Activated naive CD4-positive, alpha-beta T cell treated with anti-CD3 and anti-CD28 coated beads for 36 hours (primary cell): ENCODE results near the gene LRRC23. TPM values are rescaled to one million over a fixed set of nuclear protein-coding genes. Genes with fewer than 3 reads are reported as not detected.

Source experiments
- CTCF ChIA-PET: fragments of 350-600 bp; sonication (Branson Sonifier 250); formaldehyde crosslinking; loops from one replicate; lab custom pipeline; 2021; ENCODE audit warnings: antibody characterized with exemption; lab: Charles Lee
- DNase-seq: peaks from one replicate; pipeline ENCODE4 v3.0.0-alpha.2; 2020
- H3K27ac Mint-ChIP-seq: one replicate; pipeline ENCODE4 v1.8.0; 2021; ENCODE audit warnings: mild to moderate bottlenecking, mixed read lengths
- H3K27me3 Mint-ChIP-seq: one replicate; pipeline ENCODE4 v1.8.0; 2021; ENCODE audit warnings: low read depth, mixed read lengths
- H3K36me3 Mint-ChIP-seq: one replicate; pipeline ENCODE4 v1.8.0; 2021; ENCODE audit warnings: low read depth, mixed read lengths
- H3K4me1 Mint-ChIP-seq: one replicate; pipeline ENCODE4 v1.8.0; 2021; ENCODE audit warnings: low read depth, mixed read lengths
- H3K4me3 Mint-ChIP-seq: one replicate; pipeline ENCODE4 v1.8.0; 2021; ENCODE audit warnings: mild to moderate bottlenecking, moderate library complexity, mixed read lengths
- H3K9me3 Mint-ChIP-seq: one replicate; pipeline ENCODE4 v1.8.0; 2021; ENCODE audit warnings: mixed read lengths
- intact Hi-C: fragments of 100-400 bp; cut with micrococcal nuclease; formaldehyde crosslinking; loops from one replicate; pipeline ENCODE4 v1.15.1; 2023
- total RNA-seq, 2 experiments: library from RNA; stranded (reverse); gene quantifications; one replicate each; pipeline ENCODE4 v1.2.3, GENCODE V29; 2021

The LRRC23 gene
- total RNA-seq, 2 experiments from 2014 or later = 6.3 to 6.4 TPM

DNA sequence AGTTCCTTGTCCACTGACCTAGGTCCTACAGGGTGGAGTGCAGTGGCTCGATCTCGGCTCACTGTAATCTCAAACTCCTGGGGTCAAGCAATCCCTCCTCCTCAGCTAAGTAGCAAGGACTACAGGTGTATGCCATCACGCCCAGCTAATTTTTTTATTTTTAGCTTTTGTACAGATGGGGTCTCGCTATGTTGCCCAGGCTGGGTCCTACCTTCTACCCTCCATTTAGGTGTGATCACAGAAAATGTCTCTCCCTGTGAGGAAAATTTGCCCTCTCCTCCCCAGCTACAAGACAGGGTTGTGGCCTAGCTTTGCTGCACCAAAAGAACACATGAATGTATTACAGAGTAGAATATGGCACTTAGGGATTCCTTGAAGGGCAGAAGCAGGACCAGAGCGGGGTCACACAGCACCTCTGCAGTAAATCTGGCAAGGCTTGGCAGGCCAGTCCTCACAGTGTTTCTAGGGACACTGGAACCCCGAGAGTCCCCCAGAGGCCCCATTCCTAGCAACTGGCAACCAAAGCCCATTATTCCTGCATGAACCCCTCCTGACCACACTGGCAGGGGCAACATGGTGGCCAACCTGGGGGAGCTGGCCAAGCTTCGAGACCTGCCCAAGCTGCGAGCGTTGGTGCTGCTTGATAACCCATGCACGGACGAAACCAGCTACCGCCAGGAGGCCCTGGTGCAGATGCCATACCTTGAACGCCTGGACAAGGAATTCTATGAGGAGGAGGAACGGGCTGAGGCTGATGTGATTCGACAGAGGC, 7.7 kb downstream of the LRRC23 start:
- H3K4me3 Mint-ChIP-seq = peak overlapping the region; percentile 89
- H3K36me3 Mint-ChIP-seq = peaks cover 6% of the 10 kb centered on the region
- DNase-seq = no peak
- H3K4me1 Mint-ChIP-seq = peaks cover 33% of the 10 kb centered on the region
- CTCF ChIA-PET = interaction anchor here (1.3 to 2.4 kb wide), 3 partner anchors 12 to 40 kb away, joined by 3 to 9 read pairs (median 7); no protein-coding TSS in a partner anchor
- intact Hi-C loops = no loop called here
- no peak overlapping the region for H3K27ac Mint-ChIP-seq
- no peaks in the 10 kb centered on the region for H3K27me3 Mint-ChIP-seq
- H3K9me3 Mint-ChIP-seq = no peaks in the 10 kb centered on the region

- peak within 1 kb of the TSS; percentile 71 for H3K27ac Mint-ChIP-seq
- H3K4me1 Mint-ChIP-seq = peaks cover 35% of the 10 kb centered on the region
- peak within 1 kb of the TSS; percentile 89 for H3K4me3 Mint-ChIP-seq
- DNase-seq = peak; percentile 86
- no peaks in the 10 kb centered on the region for H3K9me3 Mint-ChIP-seq
- intact Hi-C loops = loop anchor here (1.0 kb wide), 3 partner anchors 10 to 41 kb away; partner anchors contain the start of genes LRRC23 and SPSB2
- CTCF ChIA-PET = interaction anchor here (0.6 to 2.0 kb wide), 5 partner anchors 17 to 50 kb away, joined by 3 to 7 read pairs (median 3); partner anchors contain the start of genes C12orf57, RNU7-1 and SPSB2
- no peaks in the 10 kb centered on the region for H3K27me3 Mint-ChIP-seq
- H3K36me3 Mint-ChIP-seq = peaks cover 15% of the 10 kb centered on the region
Measured at GRCh38 chr12:6914246-6914946, 9.8 kb downstream of the LRRC23 start, which contains the start of gene ENO2. Gene ENO2, plus strand, starts transcription at chr12:6914580. Its CDS starts 1,253 bp downstream, at chr12:6915833.

- Mint-ChIP-seq H3K36me3 (peaks cover 23% of the 10 kb centered on the region), H3K4me3 (peak overlapping the region; percentile 89), H3K27ac (peak overlapping the region; percentile 71), H3K4me1 (peaks cover 36% of the 10 kb centered on the region), H3K9me3 (no peaks in the 10 kb centered on the region), H3K27me3 (no peaks in the 10 kb centered on the region)
- DNase-seq = peak; percentile 51
- intact Hi-C loops = loop anchor here (1.0 kb wide), 3 partner anchors 11 to 42 kb away; partner anchors contain the start of genes LRRC23 and SPSB2
- CTCF ChIA-PET = interaction anchor here (1.4 kb wide), 2 partner anchors 42 to 50 kb away, joined by 3 to 4 read pairs; partner anchors contain the start of gene SPSB2
Measured at GRCh38 chr12:6914947-6915788, 10.5 kb downstream of the LRRC23 start.

- peaks cover 36% of the 10 kb centered on the region for H3K4me1 Mint-ChIP-seq
- H3K27ac Mint-ChIP-seq = peak overlapping the region; percentile 21
- H3K36me3 Mint-ChIP-seq = peaks cover 23% of the 10 kb centered on the region
- DNase-seq = no peak
- H3K27me3 Mint-ChIP-seq = no peaks in the 10 kb centered on the region
- H3K9me3 Mint-ChIP-seq = no peaks in the 10 kb centered on the region
- intact Hi-C loops = no loop called here
- CTCF ChIA-PET = interaction anchor here (0.8 to 1.4 kb wide), 3 partner anchors 22 to 49 kb away, joined by 3 to 4 read pairs (median 4); partner anchors contain the start of gene SPSB2
- peak overlapping the region; percentile 89 for H3K4me3 Mint-ChIP-seq
Measured at GRCh38 chr12:6915789-6916285, 11.2 kb downstream of the LRRC23 start.

DNA sequence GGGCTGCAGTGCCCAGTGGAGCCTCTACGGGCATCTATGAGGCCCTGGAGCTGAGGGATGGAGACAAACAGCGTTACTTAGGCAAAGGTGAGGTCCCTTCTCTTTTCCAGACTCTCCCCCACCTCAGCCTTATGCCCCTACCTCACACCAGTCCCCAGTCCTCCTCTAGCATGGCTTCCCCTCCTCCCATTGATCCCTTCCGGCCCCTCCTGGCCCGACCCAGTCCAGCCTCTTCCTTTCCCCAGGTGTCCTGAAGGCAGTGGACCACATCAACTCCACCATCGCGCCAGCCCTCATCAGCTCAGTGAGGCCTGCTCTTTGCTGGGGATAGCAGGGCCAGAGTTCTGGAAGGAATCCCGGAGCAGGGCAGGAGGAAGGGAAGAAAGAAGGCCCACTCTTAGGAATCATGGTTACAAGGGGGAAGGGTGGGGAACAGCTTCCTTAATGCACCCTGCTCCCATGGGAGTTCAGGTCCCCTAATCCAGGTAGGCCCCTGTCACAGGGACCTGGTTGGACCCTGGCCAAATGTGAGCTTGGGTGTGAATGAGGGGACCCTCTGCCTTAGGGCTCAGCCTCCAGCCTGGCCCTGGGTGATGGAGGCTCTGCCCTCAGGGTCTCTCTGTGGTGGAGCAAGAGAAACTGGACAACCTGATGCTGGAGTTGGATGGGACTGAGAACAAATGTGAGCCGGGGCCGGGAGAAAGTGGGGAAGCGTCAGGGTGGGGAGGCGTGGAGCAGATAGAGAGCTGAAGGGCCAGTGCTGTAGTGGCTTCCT, 12.0 kb downstream of the LRRC23 start:
- peaks cover 36% of the 10 kb centered on the region for H3K4me1 Mint-ChIP-seq
- H3K36me3 Mint-ChIP-seq = peaks cover 25% of the 10 kb centered on the region
- DNase-seq = no peak
- H3K4me3 Mint-ChIP-seq = peak overlapping the region; percentile 89
- H3K27me3 Mint-ChIP-seq = no peaks in the 10 kb centered on the region
- no peaks in the 10 kb centered on the region for H3K9me3 Mint-ChIP-seq
- intact Hi-C loops = no loop called here
- H3K27ac Mint-ChIP-seq = peak overlapping the region; percentile 43
- CTCF ChIA-PET = interaction anchor here (0.6 to 0.9 kb wide), 3 partner anchors 21 to 58 kb away, joined by 3 to 7 read pairs (median 4); no protein-coding TSS in a partner anchor

DNA sequence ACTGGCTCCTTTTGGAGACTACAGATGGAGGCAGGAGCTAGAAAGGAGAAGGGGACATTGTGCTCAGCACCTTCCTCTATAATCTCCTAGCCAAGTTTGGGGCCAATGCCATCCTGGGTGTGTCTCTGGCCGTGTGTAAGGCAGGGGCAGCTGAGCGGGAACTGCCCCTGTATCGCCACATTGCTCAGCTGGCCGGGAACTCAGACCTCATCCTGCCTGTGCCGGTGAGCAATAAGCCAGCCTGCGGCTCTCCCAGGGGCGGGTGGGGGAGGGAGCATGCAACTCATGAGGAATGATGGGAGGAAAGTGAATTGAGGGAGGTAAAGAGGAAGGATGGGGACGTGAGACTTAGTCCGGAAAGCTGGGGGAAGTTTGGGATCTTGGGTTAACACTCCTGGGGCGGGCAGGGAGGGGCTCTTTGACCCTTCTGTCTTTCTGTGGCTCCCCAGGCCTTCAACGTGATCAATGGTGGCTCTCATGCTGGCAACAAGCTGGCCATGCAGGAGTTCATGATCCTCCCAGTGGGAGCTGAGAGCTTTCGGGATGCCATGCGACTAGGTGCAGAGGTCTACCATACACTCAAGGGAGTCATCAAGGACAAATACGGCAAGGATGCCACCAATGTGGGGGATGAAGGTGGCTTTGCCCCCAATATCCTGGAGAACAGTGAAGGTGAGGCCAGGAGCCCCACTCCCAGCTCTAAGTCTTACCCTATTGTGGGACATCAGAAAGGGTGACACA, 13.0 kb downstream of the LRRC23 start:
- Mint-ChIP-seq H3K4me3 (no peak overlapping the region), H3K9me3 (no peaks in the 10 kb centered on the region), H3K27ac (no peak overlapping the region), H3K27me3 (no peaks in the 10 kb centered on the region), H3K4me1 (peaks cover 36% of the 10 kb centered on the region), H3K36me3 (peaks cover 26% of the 10 kb centered on the region)
- intact Hi-C loops = no loop called here
- no peak for DNase-seq
- CTCF ChIA-PET = interaction anchor here (0.6 to 0.9 kb wide), 2 partner anchors 26 to 236 kb away, joined by 3 read pairs; no protein-coding TSS in a partner anchor

DNA sequence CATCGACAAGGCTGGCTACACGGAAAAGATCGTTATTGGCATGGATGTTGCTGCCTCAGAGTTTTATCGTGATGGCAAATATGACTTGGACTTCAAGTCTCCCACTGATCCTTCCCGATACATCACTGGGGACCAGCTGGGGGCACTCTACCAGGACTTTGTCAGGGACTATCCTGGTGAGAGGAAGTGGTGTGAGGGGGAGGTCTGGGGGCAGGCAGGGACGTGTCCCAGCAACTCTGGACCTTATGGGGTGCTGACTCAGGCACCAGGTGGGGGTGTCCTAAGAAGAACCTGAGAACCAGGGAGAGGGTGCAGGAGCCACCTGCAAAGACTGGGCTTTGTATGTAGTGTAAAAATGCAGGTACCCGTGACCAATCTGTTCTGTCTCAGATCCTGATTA, 15.0 kb downstream of the LRRC23 start:
- CTCF ChIA-PET = interaction anchor here (0.5 to 1.5 kb wide), 2 partner anchors 18 to 872 kb away, joined by 3 to 4 read pairs; no protein-coding TSS in a partner anchor
- peaks cover 26% of the 10 kb centered on the region for H3K36me3 Mint-ChIP-seq

DNA sequence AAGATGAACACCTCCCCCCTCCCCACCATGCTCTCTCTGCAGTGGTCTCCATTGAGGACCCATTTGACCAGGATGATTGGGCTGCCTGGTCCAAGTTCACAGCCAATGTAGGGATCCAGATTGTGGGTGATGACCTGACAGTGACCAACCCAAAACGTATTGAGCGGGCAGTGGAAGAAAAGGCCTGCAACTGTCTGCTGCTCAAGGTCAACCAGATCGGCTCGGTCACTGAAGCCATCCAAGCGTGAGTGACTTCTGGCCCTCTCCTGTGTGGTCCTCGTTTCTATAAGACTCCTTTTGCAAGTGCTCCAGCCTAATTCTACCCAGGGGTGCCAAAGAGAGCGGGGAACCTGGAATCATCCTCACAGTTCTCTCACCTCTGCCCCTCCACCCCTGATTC, 16.9 kb downstream of the LRRC23 start:
- Mint-ChIP-seq H3K27me3 (no peaks in the 10 kb centered on the region), H3K27ac (no peak overlapping the region), H3K9me3 (no peaks in the 10 kb centered on the region), H3K4me3 (no peak overlapping the region), H3K4me1 (peaks cover 26% of the 10 kb centered on the region), H3K36me3 (peaks cover 25% of the 10 kb centered on the region)
- DNase-seq = no peak
- CTCF ChIA-PET = interaction anchor here (0.6 to 1.1 kb wide), 4 partner anchors 15 to 170 kb away, joined by 3 read pairs; partner anchors contain the start of genes C12orf57 and RNU7-1
- intact Hi-C loops = loop anchor here (10.0 kb wide), 1 partner anchor 713 kb away; no protein-coding TSS in a partner anchor

More for the DNA sequence above, 15.0 kb downstream of the LRRC23 start:
- Mint-ChIP-seq H3K27me3 (no peaks in the 10 kb centered on the region), H3K9me3 (no peaks in the 10 kb centered on the region), H3K4me1 (peaks cover 31% of the 10 kb centered on the region), H3K4me3 (no peak overlapping the region), H3K27ac (peak overlapping the region; percentile 60)
- intact Hi-C loops = no loop called here
- no peak for DNase-seq

- DNase-seq = no peak
- H3K9me3 Mint-ChIP-seq = no peaks in the 10 kb centered on the region
- CTCF ChIA-PET = interaction anchor here (0.6 to 1.1 kb wide), 6 partner anchors 16 to 212 kb away, joined by 3 to 4 read pairs (median 3); partner anchors contain the start of genes C12orf57 and RNU7-1
- peaks cover 29% of the 10 kb centered on the region for H3K4me1 Mint-ChIP-seq
- intact Hi-C loops = loop anchor here (10.0 kb wide), 1 partner anchor 713 kb away; no protein-coding TSS in a partner anchor
- H3K36me3 Mint-ChIP-seq = peaks cover 20% of the 10 kb centered on the region
- no peak overlapping the region for H3K4me3 Mint-ChIP-seq
- no peak overlapping the region for H3K27ac Mint-ChIP-seq
- H3K27me3 Mint-ChIP-seq = no peaks in the 10 kb centered on the region
Measured at GRCh38 chr12:6921996-6922946, 17.6 kb downstream of the LRRC23 start.
